ENCODE results near the gene THSD1.
"Not testable (repeated sequence)": the region's sequence is repeated elsewhere in the genome, so short reads cannot be mapped to it uniquely, and the experiment has no call there.

The THSD1 gene

DNA sequence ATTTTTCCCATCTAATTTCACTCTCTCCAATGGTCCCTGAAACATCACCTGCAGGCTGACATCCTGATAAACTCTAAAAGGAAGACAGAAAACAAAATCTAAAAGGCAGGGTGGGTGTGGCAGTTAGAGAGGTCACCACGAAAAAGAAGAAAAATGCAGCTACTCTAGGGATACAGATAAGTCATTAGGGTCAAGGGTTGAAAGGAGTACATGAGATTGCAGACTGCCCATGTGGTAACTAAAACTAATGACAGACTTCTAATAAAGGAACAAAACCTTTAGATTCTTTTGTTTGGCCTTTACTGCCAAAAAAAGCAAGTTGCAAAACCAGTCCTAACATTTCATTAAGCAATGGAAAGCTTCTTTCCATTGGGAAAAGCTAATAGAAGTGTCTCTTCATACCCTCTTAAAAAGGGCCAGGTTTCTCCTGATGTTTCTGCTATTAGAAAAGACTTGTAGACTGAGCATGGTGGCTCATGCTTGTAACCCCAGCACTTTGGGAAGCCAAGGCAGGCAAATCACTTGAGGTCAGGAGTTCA lies 31.0 kb downstream of the THSD1 start:
- TF ChIP-seq POLR2A (IDR thresholded peaks at IDR 0.05; ENCODE audit: low read depth, low read length) (no peak), POLR2AphosphoS5 (IDR thresholded peaks at IDR 0.05; ENCODE audit: low read depth, low read length) (no peak), TAF1 (IDR thresholded peaks at IDR 0.05; ENCODE audit: borderline replicate concordance, low read depth, low read length) (no peak)
- FAIRE-seq (no peak), DNase-seq (ENCODE audit: insufficient read length) (no peak)

DNA sequence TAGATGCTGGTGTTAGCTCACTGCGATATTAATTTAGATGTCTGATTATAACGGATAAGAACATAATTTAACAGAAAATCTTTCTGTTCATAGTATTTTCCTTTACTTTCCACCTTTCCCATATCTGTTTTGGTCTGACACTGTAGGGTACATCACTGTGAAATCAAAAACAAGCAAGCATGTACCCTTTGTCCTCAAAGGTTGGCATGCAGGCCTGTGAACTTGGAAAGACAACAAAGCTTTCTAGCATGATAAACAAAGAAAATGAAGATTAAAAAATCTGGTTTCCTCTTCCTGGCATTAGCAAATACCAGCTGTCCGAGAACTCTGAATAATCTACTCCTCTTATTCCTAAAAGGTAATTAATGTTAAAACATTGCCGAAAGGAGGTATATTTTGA lies 31.6 kb downstream of the THSD1 start:
- TF ChIP-seq POLR2A (IDR thresholded peaks at IDR 0.05; ENCODE audit: low read depth, low read length): no peak
- TF ChIP-seq POLR2AphosphoS5 (IDR thresholded peaks at IDR 0.05; ENCODE audit: low read depth, low read length): no peak
- no peak for TF ChIP-seq TAF1 (IDR thresholded peaks at IDR 0.05; ENCODE audit: borderline replicate concordance, low read depth, low read length)
- DNase-seq (ENCODE audit: insufficient read length) (no peak), FAIRE-seq (no peak)

- not testable (repeated sequence) for DNase-seq (ENCODE audit: insufficient read length); FAIRE-seq
These were observed 32.7 kb downstream of the THSD1 start for GRCh38 chr13:52373277-52373676.

DNA sequence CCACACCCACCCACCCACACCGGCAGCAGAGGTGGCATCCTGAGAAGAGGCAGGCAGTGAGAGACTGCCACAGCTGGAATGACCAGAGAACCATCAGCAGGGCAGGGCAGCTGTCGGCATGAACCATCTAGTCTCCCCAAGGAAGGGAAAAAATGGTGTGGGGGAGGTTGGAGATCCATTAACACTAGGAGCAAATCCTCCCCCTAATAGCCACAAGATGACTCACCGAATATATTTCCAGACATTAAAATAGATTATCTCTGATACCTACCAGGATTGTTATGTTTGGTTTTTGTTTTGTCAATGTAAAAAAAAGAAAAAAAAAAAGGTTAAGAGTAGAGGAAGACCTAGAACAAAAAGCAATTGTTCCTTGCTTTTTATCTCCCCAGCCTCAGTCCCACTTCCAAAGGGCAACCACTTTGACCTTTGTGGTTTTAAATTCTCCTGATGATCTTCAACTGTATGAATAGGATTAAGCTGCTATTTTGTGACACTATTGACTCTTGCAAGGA lies 34.2 kb downstream of the THSD1 start:
- DNase-seq (ENCODE audit: insufficient read length): no peak
- TF ChIP-seq TAF1 (IDR thresholded peaks at IDR 0.05; ENCODE audit: borderline replicate concordance, low read depth, low read length) (no peak), POLR2AphosphoS5 (IDR thresholded peaks at IDR 0.05; ENCODE audit: low read depth, low read length) (no peak), POLR2A (IDR thresholded peaks at IDR 0.05; ENCODE audit: low read depth, low read length) (no peak)
- FAIRE-seq: no peak

DNA sequence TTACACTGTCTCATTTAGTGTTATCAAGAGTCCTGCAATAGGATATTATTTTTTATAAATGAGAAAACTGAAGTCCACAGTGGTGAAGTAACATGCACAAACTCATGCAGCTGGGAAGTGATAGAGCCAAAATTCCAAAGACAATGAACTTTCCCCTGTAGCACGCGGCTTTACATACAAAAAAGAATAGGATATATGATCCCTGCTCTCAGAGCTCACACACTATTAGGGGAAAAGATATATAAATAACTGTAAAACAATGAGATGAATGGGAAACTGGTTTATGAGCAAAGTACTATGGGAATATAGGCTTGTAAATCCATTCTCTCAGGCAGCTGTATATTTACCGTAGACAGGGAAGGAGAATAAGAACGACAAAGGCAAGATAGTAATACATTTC lies 39.7 kb downstream of the THSD1 start:
- TF ChIP-seq POLR2AphosphoS5 (IDR thresholded peaks at IDR 0.05; ENCODE audit: low read depth, low read length) (no peak), TAF1 (IDR thresholded peaks at IDR 0.05; ENCODE audit: borderline replicate concordance, low read depth, low read length) (no peak), POLR2A (IDR thresholded peaks at IDR 0.05; ENCODE audit: low read depth, low read length) (no peak)
- FAIRE-seq (no peak), DNase-seq (ENCODE audit: insufficient read length) (no peak)

GRCh38 chr13:52362169-52362887 lies 43.6 kb downstream of the THSD1 start:
- FAIRE-seq: peak; percentile 40
- not testable (repeated sequence) for DNase-seq (ENCODE audit: insufficient read length)

- TF ChIP-seq POLR2AphosphoS5 (IDR thresholded peaks at IDR 0.05; ENCODE audit: low read depth, low read length): no peak
- DNase-seq (ENCODE audit: insufficient read length): no peak
- no peak for FAIRE-seq
These were observed 44.7 kb downstream of the THSD1 start for GRCh38 chr13:52361225-52361624.

DNA sequence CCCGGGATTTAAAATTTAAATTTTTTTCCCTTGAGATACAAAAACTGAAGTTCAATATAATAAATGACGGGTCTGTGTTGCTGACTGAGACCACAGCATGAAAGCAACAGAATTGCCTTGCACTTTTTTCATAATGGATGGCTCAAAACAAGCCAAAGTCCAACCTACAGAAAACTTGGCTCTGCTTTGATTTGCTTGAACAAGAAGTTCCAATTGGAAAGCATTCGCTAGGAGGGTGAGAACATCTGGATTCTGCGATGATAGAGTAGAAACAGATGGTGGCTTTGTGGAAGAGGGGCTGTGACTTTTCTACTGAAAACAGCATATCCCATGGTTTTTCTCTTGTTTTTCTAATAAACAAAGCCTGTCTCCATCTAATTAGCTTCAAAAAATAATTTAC lies 46.4 kb downstream of the THSD1 start:
- FAIRE-seq: no peak
- TF ChIP-seq TAF1 (IDR thresholded peaks at IDR 0.05; ENCODE audit: borderline replicate concordance, low read depth, low read length): no peak

GRCh38 chr13:52356327-52356726 lies 49.6 kb downstream of the THSD1 start:
- DNase-seq (ENCODE audit: insufficient read length) (no peak), FAIRE-seq (no peak)
- TF ChIP-seq TAF1 (IDR thresholded peaks at IDR 0.05; ENCODE audit: borderline replicate concordance, low read depth, low read length): no peak
- no peak for TF ChIP-seq POLR2AphosphoS5 (IDR thresholded peaks at IDR 0.05; ENCODE audit: low read depth, low read length)
- TF ChIP-seq POLR2A (IDR thresholded peaks at IDR 0.05; ENCODE audit: low read depth, low read length): no peak

More for the DNA sequence above, 46.4 kb downstream of the THSD1 start:
- DNase-seq (ENCODE audit: insufficient read length): no peak

- TF ChIP-seq POLR2AphosphoS5 (IDR thresholded peaks at IDR 0.05; ENCODE audit: low read depth, low read length) (no peak), POLR2A (IDR thresholded peaks at IDR 0.05; ENCODE audit: low read depth, low read length) (no peak), TAF1 (IDR thresholded peaks at IDR 0.05; ENCODE audit: borderline replicate concordance, low read depth, low read length) (no peak)
- DNase-seq (ENCODE audit: insufficient read length) (no peak), FAIRE-seq (no peak)
These were observed 52.8 kb downstream of the THSD1 start for GRCh38 chr13:52353193-52353592.

DNA sequence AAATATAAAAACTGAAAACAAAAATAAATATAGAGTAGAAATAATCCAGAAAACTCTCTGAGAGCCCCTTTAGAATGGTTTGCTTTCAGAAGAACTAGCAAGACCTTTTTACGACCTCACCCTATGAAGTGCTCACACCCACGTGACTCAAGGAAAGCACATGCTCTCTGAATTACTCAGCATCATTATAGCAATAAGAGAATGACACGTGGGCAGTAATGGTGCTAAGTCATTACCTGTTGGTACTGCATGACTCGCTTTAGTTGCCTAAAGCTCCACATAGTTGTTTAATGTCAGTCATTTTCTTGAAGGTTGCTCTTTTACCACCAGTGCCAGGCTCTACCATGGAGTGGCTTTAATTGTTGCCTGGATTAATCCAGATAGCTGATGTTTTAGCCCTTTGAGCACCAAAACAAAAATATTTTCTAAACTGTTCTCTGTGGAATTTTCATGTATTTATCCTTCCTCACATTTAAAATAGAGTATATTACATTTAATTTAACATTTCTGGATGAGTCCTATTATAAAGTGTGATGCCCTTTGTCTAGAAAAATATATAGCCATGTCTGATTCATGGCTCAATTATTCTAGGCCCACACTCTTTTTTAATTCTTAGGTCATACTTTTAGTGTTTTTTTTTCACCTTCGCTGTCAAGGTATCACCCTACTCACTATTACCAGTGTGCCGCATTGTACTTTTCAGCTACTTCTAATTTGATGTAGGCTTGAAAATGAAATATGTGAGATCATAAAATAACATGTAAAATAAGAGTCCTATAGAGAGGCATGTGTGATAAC lies 56.8 kb downstream of the THSD1 start:
- TF ChIP-seq POLR2A (IDR thresholded peaks at IDR 0.05; ENCODE audit: low read depth, low read length) (no peak), TAF1 (IDR thresholded peaks at IDR 0.05; ENCODE audit: borderline replicate concordance, low read depth, low read length) (no peak), POLR2AphosphoS5 (IDR thresholded peaks at IDR 0.05; ENCODE audit: low read depth, low read length) (no peak)
- DNase-seq (ENCODE audit: insufficient read length) (no peak), FAIRE-seq (no peak)

- no peak for TF ChIP-seq TAF1 (IDR thresholded peaks at IDR 0.05; ENCODE audit: borderline replicate concordance, low read depth, low read length)
- no peak for TF ChIP-seq POLR2AphosphoS5 (IDR thresholded peaks at IDR 0.05; ENCODE audit: low read depth, low read length)
- no peak for TF ChIP-seq POLR2A (IDR thresholded peaks at IDR 0.05; ENCODE audit: low read depth, low read length)
- DNase-seq (ENCODE audit: insufficient read length): no peak
- FAIRE-seq: no peak
These were observed 57.9 kb downstream of the THSD1 start for GRCh38 chr13:52348071-52348470.
